OCI-LY1 (cell line): ENCODE results near the gene TRIM72.

Experiments used
- H2AFZ ChIP-seq: fragments of 200-600 bp; sonication (generic), shearing (Covaris generic); 2 replicates; pipeline ENCODE4 v1.6.0; 2014; ENCODE audit warnings: antibody characterized with exemption, mild to moderate bottlenecking, low read length
- H3F3A ChIP-seq: fragments of 200-600 bp; sonication (generic), shearing (Covaris generic); 2 replicates; pipeline ENCODE4 v1.6.0; 2014; ENCODE audit warnings: mild to moderate bottlenecking, antibody characterized with exemption, low read length, moderate library complexity; ENCODE audit not compliant: insufficient read depth
- H3K27ac ChIP-seq: fragments of 200-600 bp; sonication (generic); 2 replicates; pipeline ENCODE4 v1.5.1; 2014; ENCODE audit warnings: low read length, mixed run types, mild to moderate bottlenecking, low read depth; ENCODE audit not compliant: poor library complexity, severe bottlenecking
- H3K27me3 ChIP-seq: fragments of 200-600 bp; sonication (generic); 2 replicates; pipeline ENCODE4 v1.6.0; 2014; ENCODE audit warnings: antibody characterized with exemption, mild to moderate bottlenecking, low read length, moderate library complexity; ENCODE audit not compliant: insufficient read depth
- H3K36me3 ChIP-seq: fragments of 200-600 bp; sonication (generic); 2 replicates; pipeline ENCODE4 v1.6.1; 2014; ENCODE audit warnings: mild to moderate bottlenecking, antibody characterized with exemption, low read length, moderate library complexity, mixed read lengths; ENCODE audit not compliant: insufficient read depth
- H3K4me1 ChIP-seq: fragments of 200-600 bp; sonication (generic); 2 replicates; pipeline ENCODE4 v1.5.1; 2014; ENCODE audit warnings: mild to moderate bottlenecking, low read length, moderate library complexity; ENCODE audit not compliant: insufficient read depth, severe bottlenecking
- H3K4me2 ChIP-seq: fragments of 200-600 bp; sonication (generic), shearing (Covaris generic); 2 replicates; pipeline ENCODE4 v1.6.1; 2014; ENCODE audit warnings: low read length
- H3K4me3 ChIP-seq: fragments of 200-600 bp; sonication (generic); 2 replicates; pipeline ENCODE4 v1.5.1; 2014; ENCODE audit warnings: low read length, low read depth, mild to moderate bottlenecking, mixed read lengths; ENCODE audit not compliant: poor library complexity, severe bottlenecking
- H3K79me2 ChIP-seq: fragments of 200-600 bp; shearing (Covaris generic); 2 replicates; pipeline ENCODE4 v1.6.1; 2016; ENCODE audit warnings: mixed run types, low read length, mixed read lengths; ENCODE audit not compliant: insufficient read depth
- H3K9ac ChIP-seq: fragments of 200-600 bp; sonication (generic), shearing (Covaris generic); 2 replicates; pipeline ENCODE4 v1.6.1; 2014; ENCODE audit warnings: mild to moderate bottlenecking, low read length, mixed read lengths
- H3K9me2 ChIP-seq: fragments of 200-600 bp; sonication (generic), shearing (Covaris generic); 2 replicates; pipeline ENCODE4 v1.6.1; 2014; ENCODE audit warnings: low read depth, mild to moderate bottlenecking, low read length, mixed read lengths
- H3K9me3 ChIP-seq: fragments of 200-600 bp; shearing (Covaris generic); 2 replicates; pipeline ENCODE4 v1.6.1; 2014; ENCODE audit warnings: low read length, mixed read lengths
- H4K20me1 ChIP-seq: fragments of 200-600 bp; sonication (generic), shearing (Covaris generic); 2 replicates; pipeline ENCODE4 v1.6.0; 2016; ENCODE audit warnings: mild to moderate bottlenecking, low read length; ENCODE audit not compliant: insufficient read depth
- CTCF ChIP-seq: fragments of 200-600 bp; sonication (generic), shearing (Covaris generic); IDR thresholded peaks from 2 replicates; pipeline ENCODE4 v1.5.1; 2017; ENCODE audit warnings: mild to moderate bottlenecking, antibody characterized with exemption, low read length, moderate library complexity, mixed read lengths
- EZH2 ChIP-seq: fragments of 200-600 bp; sonication (generic), shearing (Covaris generic); IDR thresholded peaks from 2 replicates; pipeline ENCODE4 v1.8.0; 2017; ENCODE audit warnings: borderline replicate concordance, mixed run types, mild to moderate bottlenecking, antibody characterized with exemption, low read length, moderate library complexity, mixed read lengths

TRIM72 gene

DNA sequence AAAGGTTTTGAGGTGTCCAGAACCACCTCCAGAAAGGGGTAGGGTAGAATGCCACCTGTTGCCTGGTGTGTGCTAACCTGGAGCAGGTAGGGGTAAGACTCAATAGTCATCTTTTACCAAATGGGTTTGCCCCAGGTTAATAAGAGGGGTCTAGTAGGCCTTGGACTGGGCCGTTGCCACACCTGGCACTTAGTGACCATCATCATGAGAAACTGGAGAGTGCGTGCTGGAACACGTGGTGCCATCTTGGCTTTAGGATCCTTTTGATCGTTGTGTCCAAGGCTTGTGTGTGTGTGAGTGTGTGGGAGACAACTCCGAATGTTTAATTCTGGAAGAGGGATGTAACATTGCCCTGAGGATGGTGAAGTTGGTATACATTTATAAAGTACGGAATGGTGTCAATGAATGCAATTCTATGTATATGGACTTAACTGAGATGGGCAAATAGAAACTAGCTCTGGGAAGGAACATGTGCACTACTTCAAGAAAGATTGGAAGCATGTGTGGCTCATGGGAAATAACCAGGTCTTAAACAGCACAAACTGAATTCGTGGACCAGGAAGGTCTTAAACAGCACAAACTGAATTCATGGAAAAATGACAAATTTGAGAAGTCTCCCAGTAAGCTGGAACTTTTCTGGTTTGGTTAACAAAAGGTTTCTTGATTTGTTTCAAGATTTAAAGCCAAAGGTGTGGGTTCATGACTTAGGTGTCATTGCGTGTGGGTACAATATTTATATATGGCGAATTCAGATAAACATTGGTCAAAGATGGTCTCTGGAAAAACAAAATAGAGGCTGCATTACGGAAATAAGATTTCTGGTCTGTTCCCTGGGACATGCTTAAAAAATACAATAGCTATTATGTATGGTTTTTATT lies 26.8 kb upstream of the TRIM72 start:
- Histone ChIP-seq H3K27ac (no peak overlapping the region), H3K79me2 (peaks cover 26% of the 10 kb centered on the region), H3K36me3 (peaks cover 100% of the 10 kb centered on the region), H3K27me3 (no peaks in the 10 kb centered on the region), H3K9me3 (no peaks in the 10 kb centered on the region), H3K9ac (no peak overlapping the region), H3K4me2 (no peak overlapping the region), H3K4me1 (peaks cover 5% of the 10 kb centered on the region), H4K20me1 (peaks cover 7% of the 10 kb centered on the region; the same call in 1 of the 2 replicates), H3F3A (peaks cover 2% of the 10 kb centered on the region; the same call in 1 of the 2 replicates), H3K4me3 (no peak overlapping the region), H3K9me2 (no peaks in the 10 kb centered on the region), H2AFZ (no peak overlapping the region)
- TF ChIP-seq EZH2 = no peak
- no peak for TF ChIP-seq CTCF

- no peak overlapping the region for H3K27ac ChIP-seq
- TF ChIP-seq EZH2 (no peak), CTCF (no peak)
- H3K9me3 ChIP-seq = no peaks in the 10 kb centered on the region
- H3K27me3 ChIP-seq = no peaks in the 10 kb centered on the region
- no peaks in the 10 kb centered on the region for H3K4me1 ChIP-seq
- peaks cover 100% of the 10 kb centered on the region for H3K36me3 ChIP-seq
- no peak overlapping the region for H3K4me2 ChIP-seq
- no peak overlapping the region for H3K9ac ChIP-seq
- H3F3A ChIP-seq = peaks cover 4% of the 10 kb centered on the region; the same call in 1 of the 2 replicates
- no peak overlapping the region for H3K4me3 ChIP-seq
- H2AFZ ChIP-seq = no peak overlapping the region
- H3K79me2 ChIP-seq = peaks cover 20% of the 10 kb centered on the region
- H3K9me2 ChIP-seq = no peaks in the 10 kb centered on the region
- peaks cover 7% of the 10 kb centered on the region; the same call in 1 of the 2 replicates for H4K20me1 ChIP-seq
These were observed 26.1 kb upstream of the TRIM72 start for GRCh38 chr16:31187808-31188189.

- 0 out of 2 replicates have a peak, but pooled peaks cover 2% of the 10 kb centered on the region for H4K20me1 ChIP-seq
- TF ChIP-seq EZH2 (no peak), CTCF (no peak)
- H3K27ac ChIP-seq = no peak overlapping the region
These were observed 25.2 kb upstream of the TRIM72 start for GRCh38 chr16:31188450-31189411.

More at GRCh38 chr16:31188450-31189411, 25.2 kb upstream of the TRIM72 start:
- Histone ChIP-seq H3K27me3 (no peaks in the 10 kb centered on the region), H3K4me1 (no peaks in the 10 kb centered on the region), H3K79me2 (peaks cover 11% of the 10 kb centered on the region), H3K9me3 (no peaks in the 10 kb centered on the region), H3F3A (peaks cover 4% of the 10 kb centered on the region; the same call in 1 of the 2 replicates), H3K4me3 (no peak overlapping the region), H3K36me3 (peaks cover 100% of the 10 kb centered on the region), H3K9ac (no peak overlapping the region), H3K9me2 (no peaks in the 10 kb centered on the region), H2AFZ (no peak overlapping the region), H3K4me2 (no peak overlapping the region)
